ACC112 (cell line): Measurements from ENCODE around the gene UBA5.

Source experiments
- H2AFZ ChIP-seq: fragments of 200-600 bp; sonication (generic); one replicate; pipeline ENCODE4 v1.6.0; 2017; ENCODE audit warnings: antibody characterized with exemption, low read length; ENCODE audit not compliant: unreplicated experiment
- H3K27ac ChIP-seq: fragments of 200-600 bp; sonication (generic); 2 replicates; pipeline ENCODE4 v1.5.1; 2014; ENCODE audit warnings: low read depth, mild to moderate bottlenecking, antibody characterized with exemption, low read length, moderate library complexity
- H3K27me3 ChIP-seq: fragments of 200-600 bp; sonication (generic); 2 replicates; pipeline ENCODE4 v1.6.1; 2014; ENCODE audit warnings: mild to moderate bottlenecking, antibody characterized with exemption, low read length, moderate library complexity, mixed read lengths; ENCODE audit not compliant: insufficient read depth
- H3K36me3 ChIP-seq: fragments of 200-600 bp; sonication (generic); 2 replicates; pipeline ENCODE4 v1.6.1; 2016; ENCODE audit warnings: mild to moderate bottlenecking, antibody characterized with exemption, low read length, moderate library complexity, mixed read lengths; ENCODE audit not compliant: insufficient read depth
- H3K4me1 ChIP-seq: fragments of 200-600 bp; sonication (generic); one replicate; pipeline ENCODE4 v1.6.1; 2016; ENCODE audit warnings: low read length, mixed read lengths; ENCODE audit not compliant: insufficient read depth, unreplicated experiment, control insufficient read depth
- H3K4me3 ChIP-seq: fragments of 200-600 bp; sonication (generic); 2 replicates; pipeline ENCODE4 v1.5.1; 2014; ENCODE audit warnings: mild to moderate bottlenecking, low read depth, low read length
- H3K79me2 ChIP-seq: fragments of 200-600 bp; sonication (generic); one replicate; pipeline ENCODE4 v1.6.0; 2016; ENCODE audit warnings: low read length; ENCODE audit not compliant: control insufficient read depth, unreplicated experiment, insufficient read depth

The UBA5 gene

GRCh38 chr3:132710311-132710710, 50.2 kb downstream of the UBA5 start:
- Histone ChIP-seq H3K27ac (no peak overlapping the region), H3K36me3 (peaks cover 29% of the 10 kb centered on the region), H3K79me2 (no peaks in the 10 kb centered on the region), H3K4me3 (no peak overlapping the region), H3K4me1 (no peaks in the 10 kb centered on the region), H2AFZ (no peak overlapping the region), H3K27me3 (no peaks in the 10 kb centered on the region)

GRCh38 chr3:132713977-132714727, 54.0 kb downstream of the UBA5 start:
- H3K36me3 ChIP-seq = peaks cover 39% of the 10 kb centered on the region
- H3K27ac ChIP-seq = no peak overlapping the region
- H3K79me2 ChIP-seq = peaks cover 7% of the 10 kb centered on the region

GRCh38 chr3:132716372-132716771, 56.2 kb downstream of the UBA5 start:
- H3K27ac ChIP-seq = no peak overlapping the region
- H3K79me2 ChIP-seq = peaks cover 23% of the 10 kb centered on the region
- H3K36me3 ChIP-seq = peaks cover 33% of the 10 kb centered on the region
- H3K4me3 ChIP-seq = no peak overlapping the region
- H3K27me3 ChIP-seq = no peaks in the 10 kb centered on the region
- peaks cover 17% of the 10 kb centered on the region for H3K4me1 ChIP-seq
- H2AFZ ChIP-seq = no peak overlapping the region

More at GRCh38 chr3:132713977-132714727, 54.0 kb downstream of the UBA5 start:
- H3K4me1 ChIP-seq = peaks cover 1% of the 10 kb centered on the region
- H2AFZ ChIP-seq = no peak overlapping the region
- H3K27me3 ChIP-seq = no peaks in the 10 kb centered on the region
- no peak overlapping the region for H3K4me3 ChIP-seq

GRCh38 chr3:132720228-132720627, 60.1 kb downstream of the UBA5 start:
- Histone ChIP-seq H3K4me3 (peak overlapping the region; percentile 88), H3K36me3 (peaks cover 22% of the 10 kb centered on the region), H3K79me2 (peaks cover 27% of the 10 kb centered on the region), H3K27me3 (no peaks in the 10 kb centered on the region), H2AFZ (no peak overlapping the region), H3K27ac (no peak overlapping the region), H3K4me1 (peaks cover 24% of the 10 kb centered on the region)

- Histone ChIP-seq H3K4me1 (peaks cover 24% of the 10 kb centered on the region), H2AFZ (peak overlapping the region; percentile 70), H3K4me3 (peak overlapping the region; percentile 88), H3K27me3 (no peaks in the 10 kb centered on the region), H3K36me3 (peaks cover 17% of the 10 kb centered on the region), H3K27ac (peak overlapping the region; percentile 16), H3K79me2 (peaks cover 24% of the 10 kb centered on the region)
Measured at GRCh38 chr3:132721479-132722164, 61.5 kb downstream of the UBA5 start.

- Histone ChIP-seq H3K79me2 (peaks cover 24% of the 10 kb centered on the region), H3K4me1 (peaks cover 24% of the 10 kb centered on the region), H3K4me3 (peak within 1 kb of the TSS; percentile 91), H2AFZ (peak within 1 kb of the TSS; percentile 70), H3K27ac (peak within 1 kb of the TSS; percentile 41), H3K36me3 (peaks cover 11% of the 10 kb centered on the region), H3K27me3 (no peaks in the 10 kb centered on the region)
Measured at GRCh38 chr3:132722165-132723023, 62.3 kb downstream of the UBA5 start, which contains the start of gene NPHP3. Gene NPHP3 (minus strand): TSS chr3:132722409. CDS start chr3:132722355, 54 bp downstream.

GRCh38 chr3:132723024-132723950, 63.2 kb downstream of the UBA5 start:
- Histone ChIP-seq H3K27ac (peak overlapping the region; percentile 41), H3K36me3 (peaks cover 6% of the 10 kb centered on the region; the same call in 1 of the 2 replicates)

GRCh38 chr3:132726341-132726823, 66.3 kb downstream of the UBA5 start:
- Histone ChIP-seq H3K27me3 (peaks cover 10% of the 10 kb centered on the region; the same call in 1 of the 2 replicates), H3K4me1 (peaks cover 6% of the 10 kb centered on the region), H3K27ac (no peak overlapping the region), H3K4me3 (no peak overlapping the region), H3K36me3 (no peaks in the 10 kb centered on the region), H3K79me2 (peaks cover 5% of the 10 kb centered on the region), H2AFZ (peak overlapping the region; percentile 31)

More at GRCh38 chr3:132723024-132723950, 63.2 kb downstream of the UBA5 start:
- H3K27me3 ChIP-seq = no peaks in the 10 kb centered on the region
- H3K4me1 ChIP-seq = peaks cover 24% of the 10 kb centered on the region
- H3K79me2 ChIP-seq = peaks cover 24% of the 10 kb centered on the region
- peak overlapping the region; percentile 54 for H2AFZ ChIP-seq
- peak overlapping the region; percentile 91 for H3K4me3 ChIP-seq
